Mesodermal cell (in vitro differentiated cells): ENCODE data around the gene JPH2.

Source experiments
- H3K27ac ChIP-seq: 2 replicates; pipeline ENCODE4 v1.7.0; 2013; ENCODE audit warnings: mild to moderate bottlenecking, low read depth, low read length, moderate library complexity; ENCODE audit not compliant: severe bottlenecking
- H3K36me3 ChIP-seq: 2 replicates; pipeline ENCODE4 v1.7.1; 2013; ENCODE audit warnings: mild to moderate bottlenecking, low read length, moderate library complexity; ENCODE audit not compliant: control insufficient read depth, insufficient read depth
- H3K4me1 ChIP-seq: one replicate; pipeline ENCODE4 v1.7.1; 2013; ENCODE audit warnings: mild to moderate bottlenecking, low read length; ENCODE audit not compliant: insufficient read depth, control insufficient read depth, poor library complexity, severe bottlenecking
- H3K4me3 ChIP-seq: 2 replicates; pipeline ENCODE4 v1.7.0; 2013; ENCODE audit warnings: low read length, control low read depth, mild to moderate bottlenecking; ENCODE audit not compliant: insufficient read depth, poor library complexity, severe bottlenecking; ENCODE audit errors: extremely low read depth
- H3K9me3 ChIP-seq: 2 replicates; pipeline ENCODE4 v1.7.1; 2013; ENCODE audit warnings: mild to moderate bottlenecking, low read length, moderate library complexity; ENCODE audit not compliant: control insufficient read depth
- WGBS, 2 experiments: methylation state at CpG; one replicate each; pipeline ENCODE4 v1.1.5; 2013; ENCODE audit warnings: missing lambda C conversion rate in 2 of 2; ENCODE audit not compliant: insufficient coverage in 2 of 2; 5-methylcytosine and 5-hydroxymethylcytosine counted together

JPH2 gene

GRCh38 chr20:44084891-44085290, 102.1 kb downstream of the JPH2 start:
- no peaks in the 10 kb centered on the region for H3K36me3 ChIP-seq
- H3K27ac ChIP-seq = no peak overlapping the region
- no peak overlapping the region for H3K4me3 ChIP-seq
- no peaks in the 10 kb centered on the region for H3K9me3 ChIP-seq
- H3K4me1 ChIP-seq = no peaks in the 10 kb centered on the region
- 92 to 94% methylated on average over 5 to 7 of the region's 7 CpGs for WGBS, 2 experiments

GRCh38 chr20:44084439-44084838, 102.5 kb downstream of the JPH2 start:
- no peak overlapping the region for H3K4me3 ChIP-seq

GRCh38 chr20:44083220-44083933, 103.6 kb downstream of the JPH2 start:
- Histone ChIP-seq H3K36me3 (no peaks in the 10 kb centered on the region), H3K27ac (no peak overlapping the region), H3K9me3 (no peaks in the 10 kb centered on the region), H3K4me1 (no peaks in the 10 kb centered on the region), H3K4me3 (no peak overlapping the region)
- 92 to 97% methylated on average over 7 to 8 of the region's 10 CpGs for WGBS, 2 experiments

More at GRCh38 chr20:44084439-44084838, 102.5 kb downstream of the JPH2 start:
- 83% methylated on average over 1 of the region's 2 CpGs; no CpG with 5 or more reads in 1 of the 2 experiments for WGBS, 2 experiments
- Histone ChIP-seq H3K27ac (no peak overlapping the region), H3K4me1 (no peaks in the 10 kb centered on the region), H3K9me3 (no peaks in the 10 kb centered on the region), H3K36me3 (no peaks in the 10 kb centered on the region)

- Histone ChIP-seq H3K4me1 (no peaks in the 10 kb centered on the region), H3K27ac (no peak overlapping the region), H3K36me3 (no peaks in the 10 kb centered on the region), H3K9me3 (no peaks in the 10 kb centered on the region), H3K4me3 (no peak overlapping the region)
- WGBS, 2 experiments = 92 to 100% methylated on average over 3 to 5 of the region's 5 CpGs
Measured at GRCh38 chr20:44081888-44082287, 105.1 kb downstream of the JPH2 start.

GRCh38 chr20:44081476-44081875, 105.5 kb downstream of the JPH2 start:
- Histone ChIP-seq H3K4me3 (no peak overlapping the region), H3K36me3 (no peaks in the 10 kb centered on the region), H3K4me1 (no peaks in the 10 kb centered on the region), H3K27ac (no peak overlapping the region), H3K9me3 (no peaks in the 10 kb centered on the region)
- 95 to 97% methylated on average over 3 to 4 of the region's 4 CpGs for WGBS, 2 experiments

- H3K9me3 ChIP-seq = no peaks in the 10 kb centered on the region
- no peak overlapping the region for H3K27ac ChIP-seq
- no peaks in the 10 kb centered on the region for H3K36me3 ChIP-seq
- WGBS, 2 experiments = 22 to 27% methylated on average over 6 of the region's 8 CpGs
- H3K4me1 ChIP-seq = no peaks in the 10 kb centered on the region
- no peak overlapping the region for H3K4me3 ChIP-seq
Measured at GRCh38 chr20:44080646-44081267, 106.2 kb downstream of the JPH2 start.

DNA sequence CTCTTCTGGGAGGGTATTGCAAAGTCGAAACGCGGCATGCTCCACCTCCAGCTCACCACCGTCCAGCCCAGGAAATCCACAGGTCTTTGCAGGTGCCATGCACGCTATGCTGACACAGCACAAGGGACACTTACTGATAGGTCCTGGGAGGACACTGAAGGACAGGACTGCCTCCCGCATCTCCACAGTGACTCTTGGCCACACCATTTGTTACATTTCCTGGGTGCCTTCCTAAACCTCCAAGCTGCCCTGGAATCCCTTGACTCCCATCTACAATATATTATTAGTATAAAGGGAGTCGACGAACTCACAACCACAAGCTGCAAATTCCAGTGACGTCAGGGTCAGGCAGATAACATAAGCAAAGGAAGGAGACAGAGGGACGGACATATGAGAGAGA, 106.9 kb downstream of the JPH2 start:
- no peaks in the 10 kb centered on the region for H3K36me3 ChIP-seq
- no peaks in the 10 kb centered on the region for H3K4me1 ChIP-seq
- 83 to 97% methylated on average over 5 to 10 of the region's 10 CpGs for WGBS, 2 experiments
- H3K4me3 ChIP-seq = no peak overlapping the region
- H3K9me3 ChIP-seq = no peaks in the 10 kb centered on the region
- H3K27ac ChIP-seq = no peak overlapping the region

- Histone ChIP-seq H3K27ac (no peak overlapping the region), H3K9me3 (no peaks in the 10 kb centered on the region), H3K4me3 (no peak overlapping the region), H3K36me3 (no peaks in the 10 kb centered on the region), H3K4me1 (peaks cover 4% of the 10 kb centered on the region)
- WGBS, 2 experiments = 95 to 97% methylated on average over 8 to 10 of the region's 10 CpGs
Measured at GRCh38 chr20:44079291-44079690, 107.7 kb downstream of the JPH2 start.

DNA sequence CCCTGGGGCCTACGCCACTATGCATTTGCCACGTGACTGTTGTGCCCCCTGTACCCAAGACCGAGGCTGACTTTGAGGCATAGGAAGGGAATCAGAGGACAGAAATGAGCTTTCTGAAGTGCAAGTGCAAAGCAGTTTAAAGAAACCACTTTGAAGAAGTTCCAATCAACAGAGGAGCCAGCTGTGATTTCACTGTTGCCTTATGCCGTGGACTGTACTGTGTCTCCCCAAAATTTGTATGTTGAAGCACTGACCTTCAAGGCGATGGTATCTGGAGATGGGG, 111.1 kb downstream of the JPH2 start:
- peaks cover 12% of the 10 kb centered on the region for H3K4me1 ChIP-seq
- no peak overlapping the region for H3K27ac ChIP-seq
- 86 to 100% methylated on average over 4 to 5 of the region's 5 CpGs for WGBS, 2 experiments

GRCh38 chr20:44075191-44075949, 111.6 kb downstream of the JPH2 start:
- Histone ChIP-seq H3K36me3 (no peaks in the 10 kb centered on the region), H3K9me3 (no peaks in the 10 kb centered on the region), H3K4me1 (peaks cover 12% of the 10 kb centered on the region), H3K27ac (no peak overlapping the region), H3K4me3 (no peak overlapping the region)
- 93 to 95% methylated on average over 22 to 23 of the region's 23 CpGs for WGBS, 2 experiments

More for the DNA sequence above, 111.1 kb downstream of the JPH2 start:
- no peaks in the 10 kb centered on the region for H3K9me3 ChIP-seq
- H3K4me3 ChIP-seq = no peak overlapping the region
- H3K36me3 ChIP-seq = no peaks in the 10 kb centered on the region
